ENCODE data around the gene P4HA2. TPM values are rescaled to one million over a fixed set of nuclear protein-coding genes. Genes with fewer than 3 reads are reported as not detected.

Gene P4HA2
- total and polyA plus RNA-seq, 8 donors = 22.5 to 81.9 (median 34.1) TPM

DNA sequence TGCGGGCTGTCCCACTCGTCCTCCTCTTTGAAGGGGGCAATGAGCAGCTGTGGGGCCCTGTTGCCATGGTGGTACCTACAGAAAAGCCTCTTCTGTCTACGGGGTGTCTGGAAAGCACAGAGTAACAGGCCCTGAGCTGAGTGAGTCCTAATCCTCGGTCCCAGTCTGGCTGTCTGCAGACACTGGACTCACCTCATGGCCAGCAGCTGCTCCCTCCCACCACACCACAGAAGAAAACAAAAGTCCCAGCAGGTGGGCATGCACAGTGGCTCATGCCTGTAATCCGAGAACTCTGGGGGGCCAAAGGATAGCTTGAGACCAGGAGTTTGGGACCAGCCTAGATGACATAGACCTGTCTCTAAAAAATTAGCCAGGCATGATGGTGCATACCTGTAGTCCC lies 19.9 kb downstream of the P4HA2 start:
- ATAC-seq (no peak), DNase-seq (no peak)
- no peak for TF ChIP-seq CTCF (IDR thresholded peaks at IDR 0.05)
- Histone ChIP-seq H3K4me3 (no peak overlapping the region), H3K27ac (no peak overlapping the region), H3K4me1 (no peaks in the 10 kb centered on the region), H3K36me3 (peaks cover 0 to 46% of the 10 kb centered on the region in 2 donors), H3K9me3 (no peaks in the 10 kb centered on the region), H3K27me3 (no peaks in the 10 kb centered on the region)
- intact Hi-C loops (cut with DNase I) = no loop called here

- no peak for TF ChIP-seq CTCF (IDR thresholded peaks at IDR 0.05)
- Histone ChIP-seq H3K4me3 (no peak overlapping the region), H3K27me3 (no peaks in the 10 kb centered on the region), H3K9me3 (no peaks in the 10 kb centered on the region), H3K27ac (no peak overlapping the region), H3K36me3 (peaks cover 0 to 37% of the 10 kb centered on the region in 2 donors), H3K4me1 (no peaks in the 10 kb centered on the region)
- ATAC-seq = no peak
- intact Hi-C loops (cut with DNase I) = no loop called here
- no peak for DNase-seq
These were observed 20.9 kb downstream of the P4HA2 start for GRCh38 chr5:132206782-132207181.

GRCh38 chr5:132205385-132206125 lies 22.1 kb downstream of the P4HA2 start:
- no peak overlapping the region for H3K27ac ChIP-seq
- no peak overlapping the region for H3K4me3 ChIP-seq
- TF ChIP-seq CTCF (IDR thresholded peaks at IDR 0.05) = no peak
- no peaks in the 10 kb centered on the region for H3K9me3 ChIP-seq
- ATAC-seq (no peak), DNase-seq (peak in 2 of 4 donors; percentile 59 to 75)
- H3K36me3 ChIP-seq = peaks cover 0 to 41% of the 10 kb centered on the region in 2 donors
- no peaks in the 10 kb centered on the region for H3K27me3 ChIP-seq
- H3K4me1 ChIP-seq = no peaks in the 10 kb centered on the region
- intact Hi-C loops (cut with DNase I) = no loop called here

DNA sequence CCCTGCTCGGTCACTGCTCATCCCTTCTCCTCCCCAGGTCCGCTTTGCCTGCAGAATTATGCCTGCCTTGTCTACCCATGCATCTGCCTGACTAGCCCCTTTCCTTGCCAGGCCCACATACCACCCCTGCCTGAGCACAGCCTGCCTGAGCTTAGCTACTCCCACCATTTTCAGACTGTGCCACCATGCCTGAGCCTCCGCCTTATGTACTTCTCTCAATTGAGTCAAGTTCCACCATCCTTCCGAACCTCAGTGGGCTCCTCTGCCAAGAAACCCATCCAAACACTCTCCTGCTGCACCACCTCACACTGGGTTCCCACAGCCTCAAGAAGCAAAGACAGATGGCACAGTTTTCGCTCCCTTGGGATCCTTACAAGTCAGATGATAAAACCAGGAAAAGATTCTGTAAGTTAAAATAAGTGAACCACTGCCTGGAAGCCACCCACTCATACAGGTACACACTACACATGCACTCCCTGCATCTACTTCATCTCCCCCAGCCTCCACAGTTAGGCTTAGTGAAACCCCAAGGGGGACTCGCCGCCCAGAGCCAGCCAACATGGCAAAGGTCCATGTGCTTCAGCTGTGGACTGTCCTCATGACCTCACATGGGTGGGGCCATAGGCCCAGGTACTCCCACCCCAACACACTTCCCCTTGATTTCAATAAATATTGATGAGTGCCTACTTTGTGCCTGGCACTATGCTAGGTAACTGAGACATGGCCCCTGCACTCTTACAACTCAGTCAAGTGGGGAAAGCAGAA lies 23.1 kb downstream of the P4HA2 start:
- no peak for DNase-seq
- ATAC-seq = no peak
- Histone ChIP-seq H3K9me3 (no peaks in the 10 kb centered on the region), H3K4me1 (no peaks in the 10 kb centered on the region), H3K36me3 (peaks cover 0 to 41% of the 10 kb centered on the region in 2 donors), H3K27ac (no peak overlapping the region), H3K27me3 (no peaks in the 10 kb centered on the region), H3K4me3 (no peak overlapping the region)
- TF ChIP-seq CTCF (IDR thresholded peaks at IDR 0.05) = no peak
- intact Hi-C loops (cut with DNase I) = no loop called here

- H3K27ac ChIP-seq = no peak overlapping the region
These were observed 23.7 kb downstream of the P4HA2 start for GRCh38 chr5:132203916-132204315.

More at GRCh38 chr5:132203916-132204315, 23.7 kb downstream of the P4HA2 start:
- H3K4me1 ChIP-seq = no peaks in the 10 kb centered on the region
- H3K9me3 ChIP-seq = no peaks in the 10 kb centered on the region
- intact Hi-C loops (cut with DNase I) = no loop called here
- TF ChIP-seq CTCF (IDR thresholded peaks at IDR 0.05) = no peak
- H3K36me3 ChIP-seq = peaks cover 0 to 39% of the 10 kb centered on the region in 2 donors
- no peak for DNase-seq
- no peak overlapping the region for H3K4me3 ChIP-seq
- no peaks in the 10 kb centered on the region for H3K27me3 ChIP-seq
- ATAC-seq = no peak
